Astrocyte (in vitro differentiated cells and primary cell): Measurements from ENCODE around the gene RALGPS2.

Source experiments
- CTCF ChIP-seq: IDR thresholded peaks from 2 replicates; pipeline ENCODE4 v1.5.1; 2011; ENCODE audit warnings: low read depth, mild to moderate bottlenecking, inconsistent platforms, low read length, moderate library complexity; ENCODE audit not compliant: insufficient read depth
- EZH2 ChIP-seq: IDR thresholded peaks from 2 replicates; pipeline ENCODE4 v1.6.1; 2012; ENCODE audit warnings: mild to moderate bottlenecking, low read length, inconsistent platforms; ENCODE audit not compliant: insufficient read depth

- no peak for TF ChIP-seq CTCF
- no peak for TF ChIP-seq EZH2
Measured at GRCh38 chr1:178733972-178734371, 8.9 kb downstream of the RALGPS2 start.
